HFFc6 (cell line): ENCODE results near the gene MMP25. TPM values are rescaled to one million over a fixed set of nuclear protein-coding genes. Genes with fewer than 3 reads are reported as not detected.

Experiments
- DNase-seq: peaks from one replicate; pipeline ENCODE4 v3.0.0-alpha.2; 2018
- H3K27ac Mint-ChIP-seq: 2 replicates; pipeline ENCODE4 v1.8.0; 2020; ENCODE audit warnings: mild to moderate bottlenecking, mixed read lengths
- H3K27me3 Mint-ChIP-seq: 2 replicates; pipeline ENCODE4 v1.8.0; 2021; ENCODE audit warnings: mild to moderate bottlenecking, moderate library complexity, mixed read lengths; ENCODE audit not compliant: insufficient read depth
- H3K36me3 Mint-ChIP-seq: 2 replicates; pipeline ENCODE4 v1.8.0; 2021; ENCODE audit warnings: low read depth, mixed read lengths
- H3K4me1 Mint-ChIP-seq: 2 replicates; pipeline ENCODE4 v1.8.0; 2020; ENCODE audit warnings: low read depth, mixed read lengths
- H3K4me3 Mint-ChIP-seq: 2 replicates; pipeline ENCODE4 v1.8.0; 2020; ENCODE audit warnings: mild to moderate bottlenecking, moderate library complexity, mixed read lengths
- H3K9me3 Mint-ChIP-seq: 2 replicates; pipeline ENCODE4 v1.8.0; 2020; ENCODE audit warnings: mild to moderate bottlenecking, mixed read lengths
- total RNA-seq, 6 experiments: library from RNA; stranded (reverse); fragmentation: NEBNext Ultra II Directional; extraction: Animal tissue kit (Norgen Biotek cat#: 25700); gene quantifications; 2 replicates in 1 of 6; 3 replicates in 5 of 6; pipeline ENCODE4 v1.2.3, GENCODE V29; 2021
- TF ChIP-seq, protein P1 (sequence below): fragments of 200-600 bp; sonication (generic); IDR thresholded peaks from 2 replicates; pipeline ENCODE4 v1.5.0; 2021; ENCODE audit warnings: antibody characterized with exemption, mild to moderate bottlenecking

MMP25 gene
- total RNA-seq, 6 experiments from 2014 or later: 0.05 to 0.17 (median 0.07) TPM; not detected in 3

DNA sequence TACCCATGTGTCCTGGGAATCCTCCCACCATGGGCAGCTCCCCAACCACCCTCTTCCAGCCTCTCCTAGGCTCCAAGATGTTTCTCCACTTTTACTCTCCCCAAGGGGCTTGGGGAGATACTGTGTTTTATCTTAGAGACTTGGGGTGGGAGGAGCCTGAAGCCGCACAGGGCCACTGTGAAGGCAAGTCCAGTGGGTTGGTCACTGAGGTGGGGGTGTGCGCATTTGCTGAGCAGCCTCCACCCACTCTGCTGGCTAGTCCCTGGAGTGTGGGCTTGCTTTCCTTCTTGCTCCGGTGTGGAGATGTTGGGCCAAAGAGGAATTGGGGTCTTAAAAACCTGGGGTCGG lies 37.7 kb upstream of the MMP25 start:
- H3K9me3 Mint-ChIP-seq: no peaks in the 10 kb centered on the region
- no peaks in the 10 kb centered on the region for H3K36me3 Mint-ChIP-seq
- DNase-seq: no peak
- TF ChIP-seq, protein P1, sequence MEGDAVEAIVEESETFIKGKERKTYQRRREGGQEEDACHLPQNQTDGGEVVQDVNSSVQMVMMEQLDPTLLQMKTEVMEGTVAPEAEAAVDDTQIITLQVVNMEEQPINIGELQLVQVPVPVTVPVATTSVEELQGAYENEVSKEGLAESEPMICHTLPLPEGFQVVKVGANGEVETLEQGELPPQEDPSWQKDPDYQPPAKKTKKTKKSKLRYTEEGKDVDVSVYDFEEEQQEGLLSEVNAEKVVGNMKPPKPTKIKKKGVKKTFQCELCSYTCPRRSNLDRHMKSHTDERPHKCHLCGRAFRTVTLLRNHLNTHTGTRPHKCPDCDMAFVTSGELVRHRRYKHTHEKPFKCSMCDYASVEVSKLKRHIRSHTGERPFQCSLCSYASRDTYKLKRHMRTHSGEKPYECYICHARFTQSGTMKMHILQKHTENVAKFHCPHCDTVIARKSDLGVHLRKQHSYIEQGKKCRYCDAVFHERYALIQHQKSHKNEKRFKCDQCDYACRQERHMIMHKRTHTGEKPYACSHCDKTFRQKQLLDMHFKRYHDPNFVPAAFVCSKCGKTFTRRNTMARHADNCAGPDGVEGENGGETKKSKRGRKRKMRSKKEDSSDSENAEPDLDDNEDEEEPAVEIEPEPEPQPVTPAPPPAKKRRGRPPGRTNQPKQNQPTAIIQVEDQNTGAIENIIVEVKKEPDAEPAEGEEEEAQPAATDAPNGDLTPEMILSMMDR: no peak
- no peak overlapping the region for H3K4me3 Mint-ChIP-seq
- H3K27ac Mint-ChIP-seq: no peak overlapping the region
- peaks cover 18% of the 10 kb centered on the region for H3K4me1 Mint-ChIP-seq
- peaks cover 17% of the 10 kb centered on the region for H3K27me3 Mint-ChIP-seq

DNA sequence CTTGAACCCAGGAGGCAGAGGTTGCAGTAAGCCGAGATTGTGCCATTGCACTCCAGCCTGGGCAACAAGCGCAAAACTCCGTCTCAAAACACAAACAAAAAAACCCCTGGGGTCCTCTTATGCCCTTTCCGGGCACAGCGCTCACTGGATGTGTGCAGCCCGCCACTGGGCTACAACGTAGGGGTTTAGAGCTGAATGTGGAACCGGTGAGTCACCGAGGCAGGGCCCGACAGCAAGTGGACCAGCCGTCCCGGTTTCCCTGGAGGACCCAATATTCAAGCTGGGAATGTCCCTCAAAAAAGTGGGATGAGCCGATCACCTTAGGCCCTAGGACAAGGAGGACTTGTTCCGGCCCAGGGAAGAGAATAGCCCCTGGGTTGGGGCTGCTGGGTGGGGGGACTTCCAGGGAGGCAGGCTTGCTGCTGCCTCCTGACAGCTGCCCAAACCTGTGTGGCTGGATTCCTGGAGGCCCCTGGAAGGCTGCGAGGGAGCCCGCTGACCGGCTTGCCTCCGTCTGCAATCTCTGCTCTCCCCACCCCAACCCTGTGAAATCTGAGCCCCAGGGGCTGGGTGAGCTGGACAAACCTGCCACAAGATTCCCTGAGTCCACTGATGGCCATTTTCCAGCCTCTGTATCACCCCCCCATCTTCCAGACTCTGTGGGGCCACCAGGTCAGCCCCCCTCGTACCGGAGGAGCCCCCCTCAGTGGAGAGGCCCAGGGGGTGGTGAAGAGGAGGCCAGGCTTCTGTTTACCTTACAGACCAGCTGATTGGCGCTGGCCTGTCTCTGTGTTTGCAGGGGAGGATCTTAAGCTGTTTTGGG lies 36.6 kb upstream of the MMP25 start:
- Mint-ChIP-seq H3K27ac (no peak overlapping the region), H3K4me3 (no peak overlapping the region), H3K4me1 (peaks cover 18% of the 10 kb centered on the region), H3K27me3 (peaks cover 25% of the 10 kb centered on the region), H3K9me3 (no peaks in the 10 kb centered on the region), H3K36me3 (no peaks in the 10 kb centered on the region)
- TF ChIP-seq, protein P1: no peak
- no peak for DNase-seq

DNA sequence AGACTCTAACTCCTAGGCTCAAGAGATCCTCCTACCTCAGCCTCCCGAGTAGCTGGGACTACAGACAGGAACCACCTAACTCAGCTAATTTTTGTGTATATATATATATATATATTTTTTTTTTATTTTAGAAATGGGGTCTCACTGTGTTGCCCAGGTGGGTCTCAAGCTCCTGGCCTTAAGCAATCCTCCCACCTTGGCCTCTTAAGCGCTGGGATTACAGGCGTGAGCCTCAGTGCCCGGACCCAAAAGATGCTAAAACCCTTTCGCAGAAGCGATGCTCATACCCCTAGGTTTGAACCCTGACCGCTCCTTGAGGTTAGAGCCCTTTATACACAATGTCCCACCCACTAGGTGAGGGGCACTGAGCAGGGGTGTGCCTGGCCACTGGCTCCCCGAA lies 35.9 kb upstream of the MMP25 start:
- Mint-ChIP-seq H3K4me1 (peaks cover 18% of the 10 kb centered on the region), H3K27ac (no peak overlapping the region), H3K36me3 (no peaks in the 10 kb centered on the region), H3K27me3 (peaks cover 25% of the 10 kb centered on the region), H3K4me3 (no peak overlapping the region), H3K9me3 (no peaks in the 10 kb centered on the region)
- no peak for DNase-seq
- TF ChIP-seq, protein P1: no peak

DNA sequence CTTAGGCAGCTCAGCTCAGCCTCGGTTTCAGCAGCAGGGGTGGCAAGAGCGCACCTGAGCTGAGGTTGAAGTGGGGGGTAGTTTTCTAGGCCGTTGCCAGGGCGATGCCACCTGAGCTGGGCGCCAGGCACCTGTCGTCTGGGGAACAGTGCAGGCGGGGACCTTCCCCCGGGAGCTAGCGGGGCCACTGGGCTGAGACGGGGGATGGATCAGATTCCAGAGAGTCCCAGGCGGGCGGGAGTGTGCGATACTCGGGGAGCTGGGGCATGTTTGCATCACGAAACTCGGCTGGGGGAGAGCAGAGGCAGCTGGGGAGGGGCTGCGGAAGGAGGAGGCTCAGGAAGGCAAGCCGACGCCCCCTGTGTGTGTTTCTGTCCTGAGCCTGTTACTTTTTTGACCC lies 34.1 kb upstream of the MMP25 start:
- H3K4me1 Mint-ChIP-seq: peaks cover 18% of the 10 kb centered on the region
- peaks cover 27% of the 10 kb centered on the region for H3K27me3 Mint-ChIP-seq

DNA sequence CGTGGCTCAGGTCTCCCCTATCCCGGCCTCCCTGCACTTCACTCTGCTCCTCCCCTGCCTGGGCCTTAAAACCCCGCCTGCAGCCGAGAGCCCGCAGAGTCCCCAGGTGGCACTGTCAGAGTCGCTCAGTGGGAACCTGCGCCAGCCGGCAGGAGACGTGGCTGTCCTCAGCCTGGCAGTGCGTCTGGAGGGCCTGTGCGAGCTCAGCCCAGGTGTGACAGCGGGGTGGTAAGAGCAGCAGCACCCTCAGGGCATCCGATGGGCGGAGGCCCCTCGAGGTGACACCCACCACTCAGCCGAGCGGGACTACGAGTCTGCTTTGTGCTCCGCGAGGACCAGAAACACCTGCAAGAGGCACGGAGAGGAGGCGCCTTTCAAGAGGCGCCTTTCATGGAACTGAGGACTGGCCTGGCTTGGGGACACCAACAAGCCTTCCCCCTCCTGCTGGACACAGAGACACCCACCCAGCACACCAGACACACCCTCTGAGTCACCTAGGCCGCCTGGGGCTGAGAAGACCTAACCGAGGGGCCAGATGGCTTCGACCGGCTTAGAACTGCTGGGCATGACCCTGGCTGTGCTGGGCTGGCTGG lies 33.4 kb upstream of the MMP25 start, which contains the start of gene CLDN9:
Gene CLDN9, plus strand, starts transcription at position 96 of the 593 bp plus-strand sequence. Its CDS starts 440 bp downstream, at position 536.
- peaks cover 17% of the 10 kb centered on the region for H3K4me1 Mint-ChIP-seq

More for the DNA sequence above, 34.1 kb upstream of the MMP25 start:
- Mint-ChIP-seq H3K4me3 (no peak overlapping the region), H3K27ac (no peak overlapping the region), H3K36me3 (no peaks in the 10 kb centered on the region), H3K9me3 (no peaks in the 10 kb centered on the region)
- TF ChIP-seq, protein P1: no peak
- no peak for DNase-seq

More for the DNA sequence above, 33.4 kb upstream of the MMP25 start, which contains the start of gene CLDN9:
- Mint-ChIP-seq H3K9me3 (no peaks in the 10 kb centered on the region), H3K4me3 (no peak within 1 kb of the TSS), H3K27ac (no peak within 1 kb of the TSS), H3K27me3 (peaks cover 27% of the 10 kb centered on the region), H3K36me3 (no peaks in the 10 kb centered on the region)
- TF ChIP-seq, protein P1: no peak
- DNase-seq: no peak
